GM10266 (cell line): ENCODE measurements around the gene MAPRE3.

ENCODE experiments used
- DNase-seq: peaks from one replicate; pipeline ENCODE4 v3.0.0; 2012; ENCODE audit errors: extremely low spot score
- CTCF ChIP-seq: IDR thresholded peaks from 2 replicates; pipeline ENCODE4 v1.5.1; 2012; ENCODE audit warnings: mild to moderate bottlenecking, low read depth; ENCODE audit not compliant: control insufficient read depth, insufficient read depth; ENCODE audit errors: missing control alignments

MAPRE3 gene

GRCh38 chr2:26951236-26951635, 19.2 kb upstream of the MAPRE3 start:
- DNase-seq = no peak
- no peak for TF ChIP-seq CTCF

GRCh38 chr2:26952374-26952773, 18.1 kb upstream of the MAPRE3 start:
- TF ChIP-seq CTCF = no peak
- DNase-seq = no peak

- TF ChIP-seq CTCF = no peak
- no peak for DNase-seq
Observed at GRCh38 chr2:26954135-26954534, 16.3 kb upstream of the MAPRE3 start.

GRCh38 chr2:26957041-26957440, 13.4 kb upstream of the MAPRE3 start:
- no peak for DNase-seq
- TF ChIP-seq CTCF = no peak

GRCh38 chr2:26957534-26957933, 12.9 kb upstream of the MAPRE3 start:
- no peak for DNase-seq
- no peak for TF ChIP-seq CTCF

GRCh38 chr2:26959331-26959730, 11.1 kb upstream of the MAPRE3 start:
- no peak for TF ChIP-seq CTCF
- no peak for DNase-seq

- TF ChIP-seq CTCF = no peak
Observed at GRCh38 chr2:26964446-26965130, 5.8 kb upstream of the MAPRE3 start.

More at GRCh38 chr2:26964446-26965130, 5.8 kb upstream of the MAPRE3 start:
- no peak for DNase-seq
